GM12892 (cell line): ENCODE measurements around the gene HSPB3. TPM values are rescaled to one million over a fixed set of nuclear protein-coding genes. Genes with fewer than 3 reads are reported as not detected.
"Not testable (repeated sequence)": the region's sequence is repeated elsewhere in the genome, so short reads cannot be mapped to it uniquely, and the experiment has no call there.

Source experiments
- DNase-seq: peaks from one replicate; pipeline ENCODE4 v3.0.0; 2011; ENCODE audit not compliant: insufficient read length
- FAIRE-seq: peaks from 2 replicates; lab custom pipeline; 2011; peaks lifted over from hg19 to GRCh38; lab: Jason Lieb, UNC
- POLR2A ChIP-seq: IDR thresholded peaks from 2 replicates; pipeline ENCODE4 v1.6.1; 2011; ENCODE audit warnings: low read depth, low read length, control low read depth
- POLR2AphosphoS5 ChIP-seq: IDR thresholded peaks from 2 replicates; pipeline ENCODE4 v1.6.1; 2011; ENCODE audit warnings: low read depth, low read length, control low read depth
- TAF1 ChIP-seq: IDR thresholded peaks from 2 replicates; pipeline ENCODE4 v1.6.1; 2011; ENCODE audit warnings: low read depth, mild to moderate bottlenecking, control low read depth, low read length, borderline replicate concordance
- polyA plus RNA-seq: library from polyadenylated mRNA; unstranded; fragments of >200 nt; gene quantifications from one replicate; pipeline ENCODE4 v1.2.1, GENCODE V29; 2012; ENCODE audit warnings: missing spikeins, inconsistent platforms; ENCODE audit not compliant: missing spikeins

The HSPB3 gene
- not detected for polyA plus RNA-seq

GRCh38 chr5:54455413-54456157 is at the start of gene HSPB3:
Gene HSPB3 (plus strand): TSS chr5:54455699. CDS start chr5:54455790, 91 bp downstream.
- FAIRE-seq (no peak), DNase-seq (no peak)
- TF ChIP-seq POLR2A: no peak
- no peak for TF ChIP-seq TAF1
- no peak for TF ChIP-seq POLR2AphosphoS5

- no peak for TF ChIP-seq POLR2A
- no peak for TF ChIP-seq POLR2AphosphoS5
- TF ChIP-seq TAF1: no peak
- no peak for DNase-seq
- no peak for FAIRE-seq
Observed at GRCh38 chr5:54411176-54411575, 44.3 kb upstream of the HSPB3 start.

- DNase-seq (no peak), FAIRE-seq (no peak)
- no peak for TF ChIP-seq TAF1
- no peak for TF ChIP-seq POLR2A
- no peak for TF ChIP-seq POLR2AphosphoS5
Observed at GRCh38 chr5:54412913-54413312, 42.6 kb upstream of the HSPB3 start.

- FAIRE-seq (no peak), DNase-seq (no peak)
- TF ChIP-seq TAF1: no peak
- TF ChIP-seq POLR2A: no peak
- no peak for TF ChIP-seq POLR2AphosphoS5
Observed at GRCh38 chr5:54415147-54415546, 40.4 kb upstream of the HSPB3 start.

DNA sequence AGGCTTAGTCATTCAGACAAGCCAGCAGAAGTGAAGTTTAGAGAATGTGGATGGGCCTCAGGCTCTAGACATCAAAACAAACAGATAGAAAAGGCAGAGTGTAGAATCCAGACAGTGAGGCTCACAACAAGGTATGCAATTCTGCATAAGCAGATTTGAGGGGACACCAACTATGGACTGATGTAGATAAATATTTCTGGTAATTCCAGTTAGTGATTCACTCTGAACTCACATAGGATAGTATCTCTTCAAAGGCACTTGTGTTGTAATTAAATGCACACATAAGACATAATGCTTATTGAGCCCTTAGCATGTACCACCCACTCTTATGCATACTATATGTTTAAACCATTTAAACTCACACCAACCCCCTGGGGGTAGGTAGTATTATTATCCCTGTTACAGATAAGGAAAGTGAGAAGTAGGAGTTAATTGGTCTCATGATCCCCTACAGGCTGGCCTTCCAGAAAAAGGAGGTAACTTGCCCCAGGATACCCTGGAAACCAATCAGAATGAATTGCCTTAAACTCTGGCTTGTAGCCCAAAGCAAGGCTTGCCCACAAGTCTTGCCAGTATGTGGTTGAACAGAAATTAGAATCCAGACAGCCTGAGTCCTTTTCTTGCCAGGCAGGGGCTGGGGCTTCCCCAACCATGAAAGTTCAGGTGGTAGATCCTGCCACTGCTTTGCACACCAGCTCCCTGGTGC is 39.5 kb upstream of the HSPB3 start:
- DNase-seq (no peak), FAIRE-seq (no peak)
- TF ChIP-seq TAF1 (no peak), POLR2AphosphoS5 (no peak), POLR2A (no peak)

DNA sequence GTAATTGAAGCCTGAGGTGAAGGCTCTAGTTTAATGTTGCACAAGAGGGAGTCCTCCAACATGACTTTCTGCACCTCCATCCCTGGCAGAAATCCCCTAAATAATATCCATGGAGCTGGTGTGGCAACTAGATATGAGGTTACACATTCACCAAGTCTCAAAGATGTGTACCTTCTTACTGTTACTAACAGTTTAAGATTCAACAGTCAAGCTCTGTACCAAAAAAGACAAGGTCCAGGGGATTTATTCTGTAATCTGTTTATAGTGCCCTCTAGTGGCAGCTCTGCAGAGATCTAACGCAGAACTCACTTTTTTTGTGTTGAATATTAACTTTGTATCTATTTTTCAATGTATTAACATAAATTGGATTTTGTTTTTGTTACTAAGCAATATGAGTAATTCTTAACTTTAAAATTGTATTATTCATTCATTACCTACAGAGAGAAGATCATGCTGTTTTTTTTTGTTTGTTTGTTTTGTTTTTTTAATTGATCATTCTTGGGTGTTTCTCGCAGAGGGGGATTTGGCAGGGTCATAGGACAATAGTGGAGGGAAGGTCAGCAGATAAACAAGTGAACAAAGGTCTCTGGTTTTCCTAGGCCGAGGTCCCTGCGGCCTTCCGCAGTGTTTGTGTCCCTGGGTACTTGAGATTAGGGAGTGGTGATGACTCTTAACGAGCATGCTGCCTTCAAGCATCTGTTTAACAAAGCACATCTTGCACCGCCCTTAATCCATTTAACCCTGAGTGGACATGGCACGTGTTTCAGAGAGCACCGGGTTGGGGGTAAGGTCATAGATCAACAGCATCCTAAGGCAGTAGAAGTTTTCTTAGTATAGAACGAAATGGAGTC is 35.7 kb upstream of the HSPB3 start:
- FAIRE-seq: peak; percentile 75
- DNase-seq: not testable (repeated sequence)

GRCh38 chr5:54420511-54420910 is 35.0 kb upstream of the HSPB3 start:
- DNase-seq, FAIRE-seq: not testable (repeated sequence)

- no peak for TF ChIP-seq POLR2AphosphoS5
- TF ChIP-seq TAF1: no peak
- TF ChIP-seq POLR2A: no peak
- no peak for FAIRE-seq
- no peak for DNase-seq
Observed at GRCh38 chr5:54421976-54422375, 33.5 kb upstream of the HSPB3 start.

- TF ChIP-seq TAF1 (no peak), POLR2A (no peak), POLR2AphosphoS5 (no peak)
- FAIRE-seq (no peak), DNase-seq (no peak)
Observed at GRCh38 chr5:54425258-54425657, 30.2 kb upstream of the HSPB3 start.

- no peak for TF ChIP-seq TAF1
- no peak for TF ChIP-seq POLR2AphosphoS5
- TF ChIP-seq POLR2A: no peak
Observed at GRCh38 chr5:54426209-54426608, 29.3 kb upstream of the HSPB3 start.

DNA sequence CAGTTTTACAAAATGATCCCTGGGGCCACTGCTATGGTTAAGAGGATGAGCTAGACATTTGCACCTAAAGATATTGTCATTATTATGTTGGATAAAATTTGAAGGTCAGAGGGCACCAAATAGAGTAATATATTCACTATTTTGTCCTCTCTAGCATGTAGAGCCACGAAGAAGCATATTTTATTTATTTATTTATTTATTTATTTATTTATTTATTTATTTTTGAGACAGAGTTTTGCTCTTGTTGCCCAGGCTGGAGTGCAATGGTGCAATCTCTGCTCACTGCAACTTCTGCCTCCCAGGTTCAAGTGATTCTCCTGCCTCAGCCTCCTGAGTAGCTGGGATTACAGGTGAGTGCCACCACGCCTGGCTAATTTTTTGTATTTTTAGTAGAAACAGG is 20.8 kb upstream of the HSPB3 start:
- FAIRE-seq, DNase-seq: not testable (repeated sequence)

More at GRCh38 chr5:54426209-54426608, 29.3 kb upstream of the HSPB3 start:
- DNase-seq (no peak), FAIRE-seq (no peak)
